ENCODE data around the gene COL4A2. TPM values are rescaled to one million over a fixed set of nuclear protein-coding genes. Genes with fewer than 3 reads are reported as not detected.

COL4A2 gene
- total RNA-seq, 1 donor from 2014 or later = 7.6 TPM

DNA sequence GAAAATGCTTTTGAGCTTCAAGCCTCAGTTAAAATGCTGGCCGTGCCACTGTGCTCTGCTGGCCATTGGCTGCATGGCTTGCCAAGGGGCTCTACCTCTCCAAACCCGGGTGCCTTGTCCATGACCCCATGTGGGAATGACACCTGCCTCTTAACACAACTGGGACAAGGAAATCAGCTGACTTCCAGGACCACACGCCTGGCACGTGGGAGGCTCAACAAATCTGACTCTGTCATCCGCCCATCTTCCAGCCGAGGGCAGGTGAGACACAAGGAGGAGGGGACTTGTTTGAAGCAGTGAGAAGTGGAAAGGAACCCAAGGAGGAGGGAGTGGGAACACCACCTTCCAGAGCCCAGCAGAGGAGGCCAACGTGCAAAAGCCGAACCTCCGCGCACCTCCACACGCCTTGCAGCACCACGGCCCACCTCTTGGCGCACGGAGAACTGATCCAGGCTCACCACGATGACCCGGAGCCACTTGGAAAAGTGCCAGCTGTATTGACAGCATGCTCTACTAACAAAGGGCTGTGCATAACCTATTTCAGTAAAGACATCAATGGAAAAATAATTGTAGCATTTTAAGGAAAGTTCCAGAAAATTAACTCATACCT lies 38.4 kb upstream of the COL4A2 start:
- FAIRE-seq = no peak
- Histone ChIP-seq H3K36me3 (ENCODE audit: control insufficient read depth, insufficient read depth, low read length) (peaks cover 1% of the 10 kb centered on the region), H3K27me3 (ENCODE audit: control insufficient read depth, insufficient read depth, low read length) (no peaks in the 10 kb centered on the region), H3K4me3 (ENCODE audit: low read depth, low read length) (no peak overlapping the region)
- DNase-seq (ENCODE audit: low read depth) = no peak
- no peak for TF ChIP-seq CTCF (IDR thresholded peaks at IDR 0.05; ENCODE audit: insufficient read depth, low read length, severe bottlenecking)

- no peak overlapping the region for H3K4me3 ChIP-seq (ENCODE audit: low read depth, low read length)
- no peaks in the 10 kb centered on the region for H3K27me3 ChIP-seq (ENCODE audit: control insufficient read depth, insufficient read depth, low read length)
- FAIRE-seq = no peak
- peaks cover 1% of the 10 kb centered on the region for H3K36me3 ChIP-seq (ENCODE audit: control insufficient read depth, insufficient read depth, low read length)
- no peak for TF ChIP-seq CTCF (IDR thresholded peaks at IDR 0.05; ENCODE audit: insufficient read depth, low read length, severe bottlenecking)
- no peak for DNase-seq (ENCODE audit: low read depth)
Observed at GRCh38 chr13:110269509-110270185, 37.4 kb upstream of the COL4A2 start.

- H3K36me3 ChIP-seq (ENCODE audit: control insufficient read depth, insufficient read depth, low read length) = peaks cover 1% of the 10 kb centered on the region
- H3K4me3 ChIP-seq (ENCODE audit: low read depth, low read length) = no peak overlapping the region
- FAIRE-seq = no peak
- DNase-seq (ENCODE audit: low read depth) = no peak
- H3K27me3 ChIP-seq (ENCODE audit: control insufficient read depth, insufficient read depth, low read length) = no peaks in the 10 kb centered on the region
- TF ChIP-seq CTCF (IDR thresholded peaks at IDR 0.05; ENCODE audit: insufficient read depth, low read length, severe bottlenecking) = no peak
Observed at GRCh38 chr13:110270507-110270906, 36.6 kb upstream of the COL4A2 start.

DNA sequence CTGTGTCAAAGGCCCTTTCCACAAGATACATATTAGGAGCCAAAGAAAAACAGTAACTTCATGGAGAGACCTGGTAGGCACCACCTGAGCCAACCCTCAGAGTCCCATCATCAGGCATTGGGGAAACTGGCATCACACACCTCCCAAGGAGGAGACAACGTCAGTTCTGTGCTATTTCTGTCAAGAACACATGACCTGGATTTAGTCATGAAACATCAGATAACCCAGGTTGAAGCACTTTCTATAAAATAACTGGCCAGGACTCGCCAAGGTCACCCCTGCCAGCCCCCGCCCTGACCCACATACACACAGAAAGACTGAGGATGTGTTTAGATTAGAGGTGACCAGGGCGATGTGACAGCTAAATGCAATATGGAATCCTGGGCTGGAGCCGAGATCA lies 35.8 kb upstream of the COL4A2 start:
- H3K27me3 ChIP-seq (ENCODE audit: control insufficient read depth, insufficient read depth, low read length) = no peaks in the 10 kb centered on the region
- H3K36me3 ChIP-seq (ENCODE audit: control insufficient read depth, insufficient read depth, low read length) = peaks cover 1% of the 10 kb centered on the region
- DNase-seq (ENCODE audit: low read depth) (no peak), FAIRE-seq (peak; percentile 55)
- no peak for TF ChIP-seq CTCF (IDR thresholded peaks at IDR 0.05; ENCODE audit: insufficient read depth, low read length, severe bottlenecking)
- no peak overlapping the region for H3K4me3 ChIP-seq (ENCODE audit: low read depth, low read length)

GRCh38 chr13:110272227-110272626 lies 34.9 kb upstream of the COL4A2 start:
- TF ChIP-seq CTCF (IDR thresholded peaks at IDR 0.05; ENCODE audit: insufficient read depth, low read length, severe bottlenecking) = no peak
- H3K36me3 ChIP-seq (ENCODE audit: control insufficient read depth, insufficient read depth, low read length) = peaks cover 1% of the 10 kb centered on the region
- FAIRE-seq (no peak), DNase-seq (ENCODE audit: low read depth) (no peak)
- H3K27me3 ChIP-seq (ENCODE audit: control insufficient read depth, insufficient read depth, low read length) = no peaks in the 10 kb centered on the region
- H3K4me3 ChIP-seq (ENCODE audit: low read depth, low read length) = no peak overlapping the region
